GM19463 (cell line): ENCODE measurements around the gene ZNF600.
A peak's percentile ranks its signal among the peaks of the same experiment; 100 is the strongest.
"Not testable (repeated sequence)": the region's sequence is repeated elsewhere in the genome, so short reads cannot be mapped to it uniquely, and the experiment has no call there.

Experiments used
- ATAC-seq: cut with Tn5 transposase; IDR thresholded peaks from one replicate; pipeline ENCODE4 v1.9.1; 2021; ENCODE audit warnings: mild to moderate bottlenecking, moderate library complexity; ENCODE audit not compliant: unreplicated experiment

ZNF600 gene

GRCh38 chr19:52742516-52742915 is 44.1 kb downstream of the ZNF600 start:
- no peak for ATAC-seq

GRCh38 chr19:52741951-52742485 is 44.6 kb downstream of the ZNF600 start:
- ATAC-seq = no peak

- ATAC-seq = not testable (repeated sequence)
Measured at GRCh38 chr19:52741371-52741770, 45.2 kb downstream of the ZNF600 start.

GRCh38 chr19:52739576-52739975 is 47.0 kb downstream of the ZNF600 start:
- ATAC-seq = no peak

- ATAC-seq = no peak
Measured at GRCh38 chr19:52735734-52736133, 50.9 kb downstream of the ZNF600 start.

GRCh38 chr19:52734893-52735661 is 51.5 kb downstream of the ZNF600 start, which contains the start of gene ZNF611:
ZNF611 (minus strand) TSS chr19:52735044; CDS start chr19:52715894, 19,150 bp downstream.
- peak; percentile 94 for ATAC-seq

GRCh38 chr19:52734331-52734892 is 52.2 kb downstream of the ZNF600 start:
- peak; percentile 26 for ATAC-seq

GRCh38 chr19:52726051-52726450 is 60.5 kb downstream of the ZNF600 start:
- ATAC-seq = not testable (repeated sequence)

- ATAC-seq = no peak
Measured at GRCh38 chr19:52725528-52725961, 61.0 kb downstream of the ZNF600 start.

GRCh38 chr19:52724701-52725514 is 61.7 kb downstream of the ZNF600 start:
- ATAC-seq = no peak

GRCh38 chr19:52723907-52724598 is 62.5 kb downstream of the ZNF600 start:
- not testable (repeated sequence) for ATAC-seq

- ATAC-seq = no peak
Measured at GRCh38 chr19:52722062-52723003, 64.3 kb downstream of the ZNF600 start.

GRCh38 chr19:52720541-52720940 is 66.0 kb downstream of the ZNF600 start:
- ATAC-seq = not testable (repeated sequence)

- ATAC-seq = no peak
Measured at GRCh38 chr19:52716522-52716921, 70.1 kb downstream of the ZNF600 start.

- ATAC-seq = not testable (repeated sequence)
Measured at GRCh38 chr19:52715902-52716301, 70.7 kb downstream of the ZNF600 start.

- ATAC-seq = not testable (repeated sequence)
Measured at GRCh38 chr19:52715330-52715729, 71.3 kb downstream of the ZNF600 start.
